HEK293 (cell line): ENCODE results near the gene OR10A5.

Experiments used
- GLI2 ChIP-seq: fragments of 450-650 bp; formaldehyde crosslinking; IDR thresholded peaks from 2 replicates; pipeline ENCODE4; 2017; ENCODE audit warnings: missing biosample characterization, missing genetic modification characterization, low read depth, borderline replicate concordance
- REST ChIP-seq: fragments of 450-650 bp; formaldehyde crosslinking; IDR thresholded peaks from 2 replicates; pipeline ENCODE4 v1.5.1; 2016; ENCODE audit warnings: missing biosample characterization, missing genetic modification characterization
- SCRT1 ChIP-seq: fragments of 450-650 bp; formaldehyde crosslinking; IDR thresholded peaks from 2 replicates; pipeline ENCODE4 v1.5.1; 2016; ENCODE audit warnings: missing biosample characterization, missing genetic modification characterization, borderline replicate concordance
- ZNF416 ChIP-seq: fragments of 450-650 bp; formaldehyde crosslinking; IDR thresholded peaks from 2 replicates; pipeline ENCODE4 v1.5.1; 2016; ENCODE audit warnings: missing biosample characterization, missing genetic modification characterization
- ZNF530 ChIP-seq: fragments of 450-650 bp; formaldehyde crosslinking; IDR thresholded peaks from 2 replicates; pipeline ENCODE4 v1.5.1; 2016; ENCODE audit warnings: low read depth, missing biosample characterization, missing genetic modification characterization
- ZNF747 ChIP-seq: fragments of 450-650 bp; formaldehyde crosslinking; IDR thresholded peaks from 2 replicates; pipeline ENCODE4 v1.5.1; 2016; ENCODE audit warnings: missing biosample characterization, missing genetic modification characterization
- TF ChIP-seq, protein P1 (sequence below): fragments of 450-650 bp; formaldehyde crosslinking; IDR thresholded peaks from 2 replicates; pipeline ENCODE4 v1.5.1; 2016; ENCODE audit warnings: missing biosample characterization, missing genetic modification characterization

DNA sequence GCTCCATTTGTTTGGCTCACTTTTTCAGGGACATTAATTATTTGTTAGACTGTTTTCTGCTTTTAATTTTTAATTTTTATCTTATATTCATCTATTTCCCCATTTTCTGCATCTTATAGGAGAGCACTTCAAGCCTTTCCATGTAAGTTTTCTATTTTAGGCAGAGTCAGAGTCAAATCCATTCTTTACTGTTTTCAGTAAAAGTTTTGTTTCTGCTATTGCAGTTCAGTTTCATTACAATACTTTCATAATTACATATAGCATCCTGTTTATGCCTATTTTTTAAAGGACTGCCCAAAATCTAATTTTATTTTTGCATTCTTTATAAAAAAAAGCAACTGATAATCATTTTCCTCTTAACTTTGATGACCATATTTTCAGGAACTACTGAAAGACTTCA is 3.8 kb upstream of the OR10A5 start:
- TF ChIP-seq REST (tag by site-specific recombination) = no peak
- no peak for TF ChIP-seq GLI2
- TF ChIP-seq ZNF747 (tag by site-specific recombination) = no peak
- TF ChIP-seq ZNF530 (tag by site-specific recombination) = no peak
- TF ChIP-seq SCRT1 = no peak
- TF ChIP-seq, protein P1, sequence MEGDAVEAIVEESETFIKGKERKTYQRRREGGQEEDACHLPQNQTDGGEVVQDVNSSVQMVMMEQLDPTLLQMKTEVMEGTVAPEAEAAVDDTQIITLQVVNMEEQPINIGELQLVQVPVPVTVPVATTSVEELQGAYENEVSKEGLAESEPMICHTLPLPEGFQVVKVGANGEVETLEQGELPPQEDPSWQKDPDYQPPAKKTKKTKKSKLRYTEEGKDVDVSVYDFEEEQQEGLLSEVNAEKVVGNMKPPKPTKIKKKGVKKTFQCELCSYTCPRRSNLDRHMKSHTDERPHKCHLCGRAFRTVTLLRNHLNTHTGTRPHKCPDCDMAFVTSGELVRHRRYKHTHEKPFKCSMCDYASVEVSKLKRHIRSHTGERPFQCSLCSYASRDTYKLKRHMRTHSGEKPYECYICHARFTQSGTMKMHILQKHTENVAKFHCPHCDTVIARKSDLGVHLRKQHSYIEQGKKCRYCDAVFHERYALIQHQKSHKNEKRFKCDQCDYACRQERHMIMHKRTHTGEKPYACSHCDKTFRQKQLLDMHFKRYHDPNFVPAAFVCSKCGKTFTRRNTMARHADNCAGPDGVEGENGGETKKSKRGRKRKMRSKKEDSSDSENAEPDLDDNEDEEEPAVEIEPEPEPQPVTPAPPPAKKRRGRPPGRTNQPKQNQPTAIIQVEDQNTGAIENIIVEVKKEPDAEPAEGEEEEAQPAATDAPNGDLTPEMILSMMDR (tag by site-specific recombination) = no peak
- TF ChIP-seq ZNF416 (tag by site-specific recombination) = no peak
